ENCODE data around the gene ATP6V0B. TPM values are rescaled to one million over a fixed set of nuclear protein-coding genes. Genes with fewer than 3 reads are reported as not detected.
A peak's percentile ranks its signal among the peaks of the same experiment; 100 is the strongest.

ATP6V0B gene
- polyA plus RNA-seq, 6 donors from 2014 or later = 264 to 432 (median 286) TPM

GRCh38 chr1:43986712-43987111, 12.0 kb downstream of the ATP6V0B start:
- Mint-ChIP-seq H3K36me3 (no peaks in the 10 kb centered on the region), H3K4me1 (peaks cover 3 to 10% (median 8%) of the 10 kb centered on the region in 3 donors), H3K27ac (no peak overlapping the region), H3K4me3 (peak overlapping the region in 1 of 8 donors; percentile 70), H3K27me3 (no peaks in the 10 kb centered on the region), H3K9me3 (no peaks in the 10 kb centered on the region)
- no peak for ATAC-seq (ENCODE audit: low read depth in 2 of 2)
- no peak for DNase-seq

- Mint-ChIP-seq H3K27ac (peak overlapping the region in 1 of 6 donors; percentile 44), H3K4me1 (peaks cover 8 to 17% (median 11%) of the 10 kb centered on the region in 3 donors), H3K27me3 (no peaks in the 10 kb centered on the region), H3K36me3 (no peaks in the 10 kb centered on the region), H3K4me3 (peak overlapping the region in 1 of 8 donors; percentile 43), H3K9me3 (no peaks in the 10 kb centered on the region)
- no peak for ATAC-seq (ENCODE audit: low read depth in 2 of 2)
- DNase-seq = no peak
Measured at GRCh38 chr1:43987159-43987902, 12.6 kb downstream of the ATP6V0B start.

- no peak for DNase-seq
- Mint-ChIP-seq H3K27ac (peak overlapping the region in 3 of 6 donors; percentile 15 to 96 (median 89)), H3K4me1 (peaks cover 24 to 38% (median 36%) of the 10 kb centered on the region in 3 donors)
Measured at GRCh38 chr1:43990271-43991199, 15.8 kb downstream of the ATP6V0B start.

GRCh38 chr1:43991200-43991475, 16.4 kb downstream of the ATP6V0B start:
- Mint-ChIP-seq H3K27ac (peak overlapping the region in 4 of 6 donors; percentile 69 to 96 (median 92)), H3K36me3 (no peaks in the 10 kb centered on the region), H3K4me1 (peaks cover 24 to 38% (median 36%) of the 10 kb centered on the region in 3 donors), H3K4me3 (peak overlapping the region; percentile 91 to 98 (median 95)), H3K27me3 (no peaks in the 10 kb centered on the region), H3K9me3 (no peaks in the 10 kb centered on the region)
- ATAC-seq (ENCODE audit: low read depth in 2 of 2) (no peak), DNase-seq (no peak)

More at GRCh38 chr1:43990271-43991199, 15.8 kb downstream of the ATP6V0B start:
- Mint-ChIP-seq H3K36me3 (no peaks in the 10 kb centered on the region), H3K4me3 (peak overlapping the region; percentile 91 to 98 (median 95)), H3K9me3 (no peaks in the 10 kb centered on the region), H3K27me3 (no peaks in the 10 kb centered on the region)
- no peak for ATAC-seq (ENCODE audit: low read depth in 2 of 2)

- Mint-ChIP-seq H3K27ac (peak within 1 kb of the TSS; percentile 69 to 96 (median 90)), H3K27me3 (no peaks in the 10 kb centered on the region), H3K4me1 (peaks cover 24 to 38% (median 36%) of the 10 kb centered on the region in 3 donors), H3K36me3 (no peaks in the 10 kb centered on the region), H3K9me3 (no peaks in the 10 kb centered on the region), H3K4me3 (peak within 1 kb of the TSS; percentile 91 to 98 (median 95))
- ATAC-seq (ENCODE audit: low read depth in 2 of 2) (peak; percentile 85), DNase-seq (peak; percentile 77)
Measured at GRCh38 chr1:43991476-43992231, 16.9 kb downstream of the ATP6V0B start, which contains the start of gene CCDC24. TSS of gene CCDC24 (plus strand) at chr1:43991599. CDS start at chr1:43991879, 280 bp downstream.

GRCh38 chr1:43992232-43992995, 17.7 kb downstream of the ATP6V0B start:
- no peak for DNase-seq
- Mint-ChIP-seq H3K27me3 (no peaks in the 10 kb centered on the region), H3K4me1 (peaks cover 24 to 38% (median 36%) of the 10 kb centered on the region in 3 donors), H3K27ac (peak overlapping the region in 3 of 6 donors; percentile 39 to 89 (median 56)), H3K4me3 (peak overlapping the region; percentile 91 to 98 (median 95)), H3K36me3 (no peaks in the 10 kb centered on the region), H3K9me3 (no peaks in the 10 kb centered on the region)
- ATAC-seq (ENCODE audit: low read depth in 2 of 2) = no peak

- H3K4me1 Mint-ChIP-seq = peaks cover 25 to 38% (median 36%) of the 10 kb centered on the region in 3 donors
- no peaks in the 10 kb centered on the region for H3K27me3 Mint-ChIP-seq
- no peaks in the 10 kb centered on the region for H3K36me3 Mint-ChIP-seq
- peak; percentile 12 to 13 for ATAC-seq (ENCODE audit: low read depth in 2 of 2)
- DNase-seq = no peak
- H3K9me3 Mint-ChIP-seq = no peaks in the 10 kb centered on the region
- peak overlapping the region; percentile 2 to 96 (median 92) for H3K4me3 Mint-ChIP-seq
- peak overlapping the region in 5 of 6 donors; percentile 67 to 89 (median 80) for H3K27ac Mint-ChIP-seq
Measured at GRCh38 chr1:43993206-43993914, 18.6 kb downstream of the ATP6V0B start.

- Mint-ChIP-seq H3K4me3 (peak overlapping the region in 4 of 8 donors; percentile 2 to 96 (median 93)), H3K36me3 (no peaks in the 10 kb centered on the region), H3K4me1 (peaks cover 28 to 38% (median 36%) of the 10 kb centered on the region in 3 donors), H3K27ac (no peak overlapping the region), H3K9me3 (no peaks in the 10 kb centered on the region), H3K27me3 (no peaks in the 10 kb centered on the region)
- ATAC-seq (ENCODE audit: low read depth in 2 of 2) = no peak
- DNase-seq = no peak
Measured at GRCh38 chr1:43994071-43994470, 19.3 kb downstream of the ATP6V0B start.

GRCh38 chr1:43994794-43995790, 20.3 kb downstream of the ATP6V0B start:
- DNase-seq (no peak), ATAC-seq (ENCODE audit: low read depth in 2 of 2) (no peak)
- Mint-ChIP-seq H3K36me3 (no peaks in the 10 kb centered on the region), H3K4me3 (peak overlapping the region in 1 of 8 donors; percentile 44), H3K27ac (peak overlapping the region in 1 of 6 donors; percentile 74), H3K9me3 (no peaks in the 10 kb centered on the region), H3K27me3 (no peaks in the 10 kb centered on the region), H3K4me1 (peaks cover 28 to 38% (median 36%) of the 10 kb centered on the region in 3 donors)

GRCh38 chr1:43995984-43996732, 21.4 kb downstream of the ATP6V0B start:
- Mint-ChIP-seq H3K9me3 (no peaks in the 10 kb centered on the region), H3K27me3 (peaks cover 0 to 3% (median 0%) of the 10 kb centered on the region in 3 donors), H3K4me1 (peaks cover 28 to 33% (median 32%) of the 10 kb centered on the region in 3 donors), H3K4me3 (peak overlapping the region in 1 of 8 donors; percentile 63), H3K27ac (peak overlapping the region in 1 of 6 donors; percentile 8), H3K36me3 (no peaks in the 10 kb centered on the region)
- DNase-seq (no peak), ATAC-seq (ENCODE audit: low read depth in 2 of 2) (no peak)
